GM18499 (cell line): ENCODE data around the gene LPIN3.
"Not testable (repeated sequence)": the region's sequence is repeated elsewhere in the genome, so short reads cannot be mapped to it uniquely, and the experiment has no call there.

ENCODE experiments used
- ATAC-seq: cut with Tn5 transposase; IDR thresholded peaks from one replicate; pipeline ENCODE4 v1.9.1; 2021; ENCODE audit warnings: moderate number of reproducible peaks; ENCODE audit not compliant: insufficient read depth, unreplicated experiment

Gene LPIN3

GRCh38 chr20:41340327-41341055, at the start of gene LPIN3:
Gene LPIN3, plus strand, starts transcription at chr20:41340821. Its CDS starts 4,983 bp downstream, at chr20:41345804.
- no peak for ATAC-seq

DNA sequence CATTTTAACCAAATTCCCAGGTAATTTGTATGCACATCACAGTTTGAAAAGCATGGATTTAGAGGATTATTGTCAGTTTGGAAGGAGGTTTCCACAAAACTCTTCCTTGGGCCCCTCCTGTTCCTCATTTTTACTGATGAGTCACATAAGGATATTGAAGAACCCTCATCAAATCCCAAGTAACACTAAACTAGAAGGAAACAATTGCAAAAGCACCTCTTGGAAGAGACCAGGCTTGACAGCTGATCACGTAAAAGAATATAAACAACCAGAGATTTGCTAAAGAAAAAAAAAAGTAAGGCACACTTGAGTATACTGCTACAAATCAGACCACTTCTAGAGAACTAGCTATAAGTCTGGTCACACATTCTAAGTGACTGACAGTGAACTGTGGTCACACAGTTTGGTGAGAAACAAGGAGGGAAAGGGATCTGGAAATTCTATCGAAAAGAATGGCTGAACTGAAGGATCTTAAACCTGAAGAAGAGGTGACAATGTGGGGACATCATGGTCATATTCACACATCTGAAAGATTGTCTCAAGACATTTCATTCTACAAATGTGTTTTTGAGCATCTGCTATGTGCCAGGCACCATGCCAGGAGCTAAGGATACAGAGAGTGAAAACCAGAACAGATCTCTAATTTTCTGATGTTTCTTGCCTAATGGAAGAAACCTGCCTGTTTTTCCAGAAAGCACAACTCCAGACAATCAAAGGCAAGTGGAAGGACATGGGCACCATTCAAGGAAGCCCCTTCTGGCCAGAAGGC, 47.2 kb upstream of the LPIN3 start:
- ATAC-seq = no peak

DNA sequence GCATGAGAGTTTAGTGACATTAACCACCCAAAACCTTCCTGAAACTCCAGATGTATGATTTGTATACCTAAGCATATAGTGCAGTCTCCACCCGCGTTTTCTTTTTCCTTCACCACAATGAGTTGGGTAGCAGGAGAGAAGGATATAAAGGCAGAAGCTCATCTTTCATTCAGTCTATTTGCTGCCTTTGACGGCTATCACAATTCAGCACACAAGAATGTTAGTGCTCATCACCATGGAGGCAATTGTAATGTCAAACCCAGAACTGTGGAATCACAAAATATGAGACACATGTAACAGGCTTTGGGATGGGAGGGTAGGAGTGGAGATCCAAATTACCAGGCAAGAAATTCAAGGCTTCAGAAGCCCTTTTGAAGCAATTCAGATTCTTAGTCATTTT, 40.7 kb upstream of the LPIN3 start:
- no peak for ATAC-seq

DNA sequence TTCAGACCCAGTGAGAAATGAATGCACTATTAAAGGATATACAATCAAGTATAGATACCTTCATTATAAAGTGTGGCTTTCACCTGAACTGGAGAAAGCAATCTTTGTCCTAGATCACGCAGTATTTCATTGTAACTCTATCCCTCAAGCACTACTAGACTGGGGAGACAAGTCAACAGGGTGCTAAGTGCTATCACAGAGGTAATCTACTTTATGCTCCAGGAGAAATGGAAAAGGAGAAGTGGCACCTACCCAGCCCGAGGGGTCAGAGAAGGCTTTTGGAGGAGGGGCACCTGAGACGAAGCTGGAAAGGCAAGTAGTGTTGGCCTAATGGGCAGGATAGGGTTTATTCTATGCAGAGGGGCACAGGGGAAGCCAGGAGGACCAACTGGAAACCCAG, 40.2 kb upstream of the LPIN3 start:
- no peak for ATAC-seq

- no peak for ATAC-seq
Measured at GRCh38 chr20:41300886-41301285, 39.7 kb upstream of the LPIN3 start.

GRCh38 chr20:41304002-41304401, 36.6 kb upstream of the LPIN3 start:
- ATAC-seq = no peak

GRCh38 chr20:41304424-41305079, 36.1 kb upstream of the LPIN3 start:
- ATAC-seq = no peak

- peak; percentile 84 for ATAC-seq
Measured at GRCh38 chr20:41306061-41306727, 34.4 kb upstream of the LPIN3 start.

DNA sequence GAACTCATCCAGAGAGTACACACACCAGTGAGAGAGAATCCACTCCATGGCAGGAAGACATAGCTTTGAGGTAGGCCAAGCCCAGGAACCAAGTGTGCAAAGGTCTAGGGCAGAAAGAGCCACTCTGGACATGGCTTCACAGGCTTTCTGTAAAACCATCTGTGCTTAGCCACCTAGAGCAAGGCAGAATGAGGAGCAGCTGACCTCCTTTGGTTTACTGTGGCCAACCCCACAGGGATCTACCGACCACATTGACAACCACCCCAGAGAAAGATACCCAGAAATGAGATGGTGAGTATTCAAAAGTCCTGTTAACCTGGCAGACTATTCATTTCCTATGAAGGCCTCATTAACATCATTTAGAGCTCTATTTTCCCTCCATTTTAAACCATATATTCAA, 33.6 kb upstream of the LPIN3 start:
- ATAC-seq = no peak

DNA sequence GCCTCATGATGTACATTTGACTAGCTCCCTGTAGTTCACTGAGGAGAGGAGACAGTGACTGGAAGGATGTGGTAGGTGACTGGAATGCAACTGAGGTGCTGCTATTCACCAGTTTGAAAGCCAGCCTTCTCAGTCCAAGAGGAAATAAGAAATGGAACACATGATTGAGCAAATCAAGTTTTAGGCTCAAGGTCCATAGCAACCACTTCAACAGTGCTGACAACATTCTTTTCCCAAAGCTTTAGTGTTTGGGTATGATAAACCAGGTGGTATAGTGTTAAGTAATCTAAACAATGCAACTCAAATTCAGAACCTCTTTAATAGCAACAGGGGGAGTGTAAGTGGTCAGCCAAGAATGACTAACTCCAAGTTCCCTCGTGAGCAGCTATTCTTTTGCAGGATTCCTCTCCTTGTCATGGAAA, 32.3 kb upstream of the LPIN3 start:
- ATAC-seq = no peak

- no peak for ATAC-seq
Measured at GRCh38 chr20:41308726-41309413, 31.8 kb upstream of the LPIN3 start.

DNA sequence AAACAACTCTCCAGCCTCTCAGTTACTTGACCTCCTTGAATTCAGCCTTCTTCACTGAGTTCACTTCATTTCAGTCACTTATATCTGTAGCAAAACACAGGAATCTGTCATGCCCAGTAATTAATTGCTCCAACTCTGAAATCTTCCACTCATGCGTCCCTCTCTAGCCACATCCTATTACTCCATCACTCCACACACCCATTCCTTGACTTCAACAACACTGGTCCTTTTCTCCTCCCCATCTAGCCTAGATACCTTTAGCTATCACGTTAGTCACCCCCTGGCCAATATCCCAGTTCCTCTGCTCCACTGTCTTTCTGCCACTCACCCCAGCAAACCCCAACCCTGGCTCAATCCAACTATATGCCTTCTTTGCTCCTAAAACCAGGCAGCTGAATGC, 30.8 kb upstream of the LPIN3 start:
- ATAC-seq = no peak

DNA sequence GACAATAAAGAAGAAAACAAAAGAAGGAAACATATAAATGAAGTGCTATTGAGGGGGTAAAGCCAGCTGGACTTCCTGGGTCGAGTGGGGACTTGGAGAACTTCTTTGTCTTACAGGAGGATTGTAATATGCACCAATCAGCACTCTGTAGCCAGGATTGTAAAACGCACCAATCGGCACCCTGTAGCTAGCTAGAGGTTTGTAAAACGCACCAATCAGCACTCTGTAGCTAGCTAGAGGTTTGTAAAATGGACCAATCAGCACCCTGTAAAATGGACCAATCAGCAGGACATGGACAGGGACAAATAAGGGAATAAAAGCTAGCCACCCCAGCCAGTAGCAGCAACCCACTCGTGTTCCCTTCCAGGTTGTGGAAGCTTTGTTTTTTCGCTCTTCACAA, 28.6 kb upstream of the LPIN3 start:
- not testable (repeated sequence) for ATAC-seq

GRCh38 chr20:41314386-41314785, 26.2 kb upstream of the LPIN3 start:
- no peak for ATAC-seq

DNA sequence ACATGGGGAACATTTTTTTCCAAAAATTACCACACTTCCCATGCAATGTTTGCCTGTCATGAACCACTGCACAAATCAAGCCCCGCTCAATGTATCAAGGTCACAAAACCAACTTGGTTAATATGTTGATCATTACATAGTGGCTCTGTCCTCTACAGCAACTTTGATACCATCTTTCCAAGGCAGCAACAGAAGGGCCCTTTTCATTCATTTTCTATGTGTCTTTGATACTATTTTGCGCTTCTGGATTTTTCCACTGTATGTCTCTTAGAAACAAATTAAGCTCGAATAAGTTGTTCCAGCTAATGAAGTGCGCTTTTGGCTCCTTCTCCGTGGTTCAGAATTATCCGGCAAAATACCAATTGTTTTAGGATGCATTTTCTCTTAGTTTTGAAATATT, 24.6 kb upstream of the LPIN3 start:
- ATAC-seq = no peak

DNA sequence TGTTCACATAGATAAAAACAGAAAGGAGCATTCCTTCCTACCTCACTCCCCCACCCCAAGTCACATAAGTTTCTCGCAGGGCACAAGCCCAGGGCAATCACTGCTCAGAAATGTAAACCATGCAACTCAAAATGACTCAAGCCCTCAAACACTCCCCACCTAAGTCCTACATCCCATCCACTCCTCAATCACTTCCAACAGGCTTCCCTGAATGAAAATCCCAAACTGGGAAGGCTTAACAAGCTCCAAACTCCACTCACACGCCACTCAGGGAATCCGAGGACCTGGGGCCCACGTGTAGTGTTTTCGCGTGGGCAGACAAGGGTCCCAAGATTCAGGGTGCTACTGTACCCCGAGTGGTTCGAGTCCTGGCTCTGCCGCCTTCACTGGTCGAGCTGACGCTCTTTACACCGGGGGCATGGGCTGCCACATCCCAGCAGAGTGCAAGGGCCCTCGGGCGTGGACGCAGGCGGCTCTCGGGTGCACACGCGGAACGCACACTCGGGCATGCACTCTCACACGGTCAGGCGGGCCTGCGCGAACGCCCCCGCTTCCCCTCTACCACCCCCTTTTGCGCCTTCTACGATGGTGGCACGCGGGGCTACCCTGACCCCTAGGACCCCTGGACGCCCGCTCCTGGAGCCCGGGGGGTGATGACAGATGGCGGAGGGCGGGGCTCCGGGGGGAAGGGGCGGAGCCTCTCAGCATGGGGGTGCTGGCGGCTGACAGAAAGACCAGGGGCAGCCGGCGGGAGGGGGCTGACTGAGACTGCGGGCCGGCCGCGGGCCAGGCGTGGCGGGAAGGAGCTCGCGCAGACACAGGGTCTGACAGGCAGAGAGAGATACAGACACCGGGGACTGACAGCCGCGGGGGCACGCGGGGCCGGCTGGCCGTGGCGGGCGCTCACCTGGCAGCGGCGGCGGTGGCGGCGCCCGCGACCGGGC, 23.7 kb upstream of the LPIN3 start:
- ATAC-seq = peak; percentile 40

DNA sequence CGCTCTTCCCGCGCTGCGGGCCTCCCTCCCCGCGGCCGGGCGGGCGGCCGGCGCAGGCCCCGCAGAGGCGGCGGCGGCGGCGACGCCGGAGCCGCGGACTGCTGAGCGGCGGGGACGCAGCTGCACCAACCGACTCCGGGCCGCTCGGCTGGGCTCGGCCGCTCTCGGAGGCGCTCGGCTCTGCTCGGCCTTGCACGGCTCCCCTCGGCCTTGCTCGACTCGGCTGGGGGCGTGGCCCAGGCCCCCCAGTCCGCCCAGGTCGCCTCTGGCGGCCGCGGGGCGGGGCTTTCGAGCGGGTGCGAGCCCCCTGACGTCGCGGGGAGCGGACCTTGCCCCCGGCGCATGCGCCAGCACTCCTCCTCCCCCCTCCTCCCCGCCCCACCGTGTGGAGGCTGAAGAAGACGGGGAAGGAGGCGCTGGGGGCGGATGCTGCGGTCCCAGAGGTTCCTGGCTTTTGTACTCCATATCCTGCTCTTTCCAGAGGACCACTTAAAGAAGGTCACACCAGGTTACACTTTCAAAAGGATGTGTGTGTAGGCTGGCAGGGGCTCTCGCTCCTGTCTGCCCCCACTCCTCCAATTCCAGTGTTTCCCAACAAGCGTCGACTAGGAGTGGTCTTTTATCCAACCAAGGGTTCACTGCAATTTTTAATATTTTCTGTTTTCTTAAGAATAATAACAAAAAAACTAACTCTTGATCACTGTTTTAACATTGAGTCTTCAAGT, 22.9 kb upstream of the LPIN3 start, which contains the start of gene ZHX3:
Gene ZHX3 (minus strand): TSS at position 186 of the 725 bp plus-strand sequence. CDS start 112,815 bp downstream, outside the sequence.
- ATAC-seq = peak; percentile 73

- ATAC-seq = no peak
Measured at GRCh38 chr20:41318271-41318649, 22.4 kb upstream of the LPIN3 start.
